Astrocyte of the cerebellum (primary cell): Measurements from ENCODE around the gene TMEM86B.

Experiments
- DNase-seq: peaks from one replicate; pipeline ENCODE4 v3.0.0-alpha.2; 2011; ENCODE audit warnings: low read depth
- H3K4me3 ChIP-seq: 2 replicates; pipeline ENCODE4 v1.5.1; 2011; ENCODE audit warnings: mild to moderate bottlenecking, low read depth, low read length, moderate library complexity
- CTCF ChIP-seq: IDR thresholded peaks from 2 replicates; pipeline ENCODE4 v1.5.1; 2012; ENCODE audit warnings: low read length, low read depth, moderate library complexity, mild to moderate bottlenecking; ENCODE audit errors: missing control alignments
- in situ Hi-C: cut with HindIII; loops from 2 replicates; pipeline ENCODE4 v1.10.0; 2017; ENCODE audit warnings: low sequenced_read_pairs

TMEM86B gene, protein sequence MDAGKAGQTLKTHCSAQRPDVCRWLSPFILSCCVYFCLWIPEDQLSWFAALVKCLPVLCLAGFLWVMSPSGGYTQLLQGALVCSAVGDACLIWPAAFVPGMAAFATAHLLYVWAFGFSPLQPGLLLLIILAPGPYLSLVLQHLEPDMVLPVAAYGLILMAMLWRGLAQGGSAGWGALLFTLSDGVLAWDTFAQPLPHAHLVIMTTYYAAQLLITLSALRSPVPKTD

GRCh38 chr19:55228403-55229031 is at the start of gene TMEM86B:
Gene TMEM86B, minus strand, starts transcription at chr19:55228763. Its CDS starts 22 bp downstream, at chr19:55228741.
- DNase-seq: no peak
- no peak within 1 kb of the TSS for H3K4me3 ChIP-seq
- in situ Hi-C loops: no loop called here
- no peak for TF ChIP-seq CTCF

DNA sequence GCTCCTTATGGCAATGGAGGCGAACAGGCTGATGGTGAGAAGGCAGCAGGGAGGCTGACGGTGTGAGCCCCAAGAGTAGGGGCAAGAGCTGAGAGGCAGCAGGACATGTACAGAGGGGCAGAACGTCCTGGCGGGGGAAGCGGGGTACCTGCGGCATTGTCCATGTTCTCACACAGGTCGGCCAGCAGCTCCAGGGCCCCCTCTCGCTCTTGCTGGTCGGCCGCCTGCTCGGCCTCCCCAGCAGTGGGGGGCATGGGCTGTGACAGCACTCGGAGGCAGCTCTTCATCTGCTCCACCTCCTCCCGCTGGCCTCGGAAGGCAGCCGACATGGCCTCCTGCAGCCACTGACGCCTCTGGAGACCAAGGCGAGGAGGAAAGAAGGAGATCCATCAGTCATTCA is 48.9 kb upstream of the TMEM86B start:
- in situ Hi-C loops: no loop called here
- no peak overlapping the region for H3K4me3 ChIP-seq
- no peak for DNase-seq
- TF ChIP-seq CTCF: no peak

DNA sequence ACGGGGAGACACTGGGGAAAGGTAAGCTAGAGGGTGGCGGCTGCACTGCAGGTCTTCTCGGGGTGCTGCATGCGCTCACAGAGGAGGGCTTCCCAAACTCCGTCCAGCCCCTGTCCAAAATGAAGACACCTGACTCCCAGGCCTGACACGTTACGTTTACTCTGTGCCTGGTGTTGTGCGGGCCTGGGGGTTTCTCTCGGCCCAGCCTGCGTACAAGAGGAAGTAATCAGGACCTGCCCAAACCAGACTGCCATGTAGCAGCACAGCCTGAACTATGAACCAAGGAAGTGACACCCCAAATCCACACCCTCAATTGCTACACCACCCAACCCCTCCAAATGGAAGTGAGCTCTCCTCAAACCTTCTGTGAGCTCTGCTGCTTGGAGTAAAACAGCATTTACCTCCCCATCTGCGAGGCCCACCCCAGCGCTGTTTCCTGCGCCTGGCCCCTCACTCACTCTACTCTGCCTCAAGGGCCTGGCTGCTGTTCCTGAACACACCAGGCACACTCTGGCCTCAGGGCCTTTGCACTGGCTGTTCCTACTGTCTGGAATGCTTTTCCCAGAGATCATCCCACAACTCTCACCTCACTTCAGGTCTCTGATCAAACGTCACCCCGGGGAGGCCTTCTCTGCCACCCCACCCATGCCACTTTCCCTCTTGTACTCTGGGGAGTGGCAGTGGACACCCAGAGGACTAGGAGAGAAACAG is 48.3 kb upstream of the TMEM86B start:
- no peak overlapping the region for H3K4me3 ChIP-seq
- in situ Hi-C loops: no loop called here
- no peak for DNase-seq
- TF ChIP-seq CTCF: no peak

DNA sequence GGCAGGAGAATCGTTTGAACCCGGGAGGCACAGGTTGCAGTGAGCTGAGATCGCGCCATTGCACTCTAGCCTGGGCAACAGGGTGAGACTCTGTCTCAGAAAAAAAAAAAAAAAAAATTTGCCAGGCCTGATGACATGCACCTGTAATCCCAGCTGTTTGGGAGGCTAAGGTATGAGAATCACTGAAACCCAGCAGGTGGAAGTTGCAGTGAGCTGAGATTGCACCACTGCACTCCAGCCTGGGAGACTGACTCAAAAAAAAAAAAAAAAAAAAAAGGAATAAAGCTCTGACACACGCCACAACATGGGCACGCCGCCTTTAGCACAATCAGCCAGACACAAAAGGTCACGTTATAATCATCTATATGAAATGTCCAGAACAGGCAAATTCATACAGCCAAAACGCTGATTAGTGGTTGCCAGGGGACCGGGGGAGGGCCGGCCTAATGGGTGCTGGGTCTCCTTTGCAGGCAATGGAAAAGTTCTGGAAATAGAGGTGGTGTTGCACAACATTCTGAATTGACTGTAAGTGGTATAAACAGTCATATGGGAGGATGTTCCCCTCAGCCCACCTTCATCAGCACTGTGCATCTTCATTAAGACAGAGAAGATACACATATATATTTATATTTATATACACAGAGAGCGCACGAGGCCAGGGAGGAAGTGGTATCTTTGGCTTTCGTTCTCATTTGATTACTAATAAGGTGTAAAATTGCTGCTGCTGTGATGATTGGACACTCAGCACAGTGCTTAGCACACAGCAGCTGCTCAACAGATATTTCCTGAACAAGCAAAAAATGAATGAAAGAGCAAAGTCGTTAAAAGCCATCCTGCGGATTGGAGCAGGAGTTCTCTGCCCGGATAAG is 47.5 kb upstream of the TMEM86B start:
- H3K4me3 ChIP-seq: no peak overlapping the region
- in situ Hi-C loops: no loop called here
- no peak for TF ChIP-seq CTCF
- no peak for DNase-seq

- no peak for TF ChIP-seq CTCF
- H3K4me3 ChIP-seq: no peak overlapping the region
- in situ Hi-C loops: no loop called here
- DNase-seq: no peak
Observed at GRCh38 chr19:55273978-55274707, 45.6 kb upstream of the TMEM86B start.
